B cell (primary cell): Measurements from ENCODE around the gene BOLA2B. TPM values are rescaled to one million over a fixed set of nuclear protein-coding genes. Genes with fewer than 3 reads are reported as not detected.

Experiments used
- ATAC-seq: fragments of 200-7000 bp; cut with Tn5 transposase; one replicate; pipeline ENCODE4 v1.10.0; 2021; ENCODE audit warnings: low read depth, mild to moderate bottlenecking, moderate number of reproducible peaks, moderate library complexity
- CTCF ChIA-PET: fragments of 350-600 bp; sonication (Branson Sonifier 250); formaldehyde crosslinking; loops from one replicate; lab custom pipeline; 2021; ENCODE audit warnings: antibody characterized with exemption, inconsistent platforms; lab: Charles Lee
- POLR2A ChIA-PET: fragments of 350-600 bp; sonication (Branson Sonifier 250); formaldehyde crosslinking; loops from one replicate; lab custom pipeline; 2021; ENCODE audit warnings: antibody characterized with exemption; lab: Charles Lee
- DNase-seq: peaks from one replicate; pipeline ENCODE4 v3.0.0; 2013
- H2AFZ ChIP-seq: 2 replicates; pipeline ENCODE4 v1.6.1; 2012; ENCODE audit warnings: mild to moderate bottlenecking, low read depth, low read length; ENCODE audit not compliant: insufficient read depth, poor library complexity, severe bottlenecking
- H3K27ac ChIP-seq, 2 donors: 1 replicate in 1 of 2; 2 replicates in 1 of 2; pipeline ENCODE4 v1.5.1; 2012 to 2013; ENCODE audit warnings: low read length in 2 of 2, mild to moderate bottlenecking in 2 of 2, moderate library complexity in 1 of 2
- H3K27me3 ChIP-seq, 4 experiments: fragments of 200-600 bp in 1 of 4; sonication (generic) in 1 of 4; replicated peaks in 1 of 4; 1 replicate in 2 of 4; 2 replicates in 2 of 4; pipeline versions ENCODE4 v1.6.1 to v1.7.0; 2013 to 2016; ENCODE audit warnings: low read length in 3 of 4, mild to moderate bottlenecking in 2 of 4, mixed read lengths in 1 of 4, moderate library complexity in 1 of 4; ENCODE audit not compliant: insufficient read depth in 4 of 4, control insufficient read depth in 3 of 4; ENCODE audit errors: control extremely low read depth in 1 of 4
- H3K36me3 ChIP-seq, 2 experiments: replicated peaks in 1 of 2; 1 replicate in 1 of 2; 2 replicates in 1 of 2; pipeline versions ENCODE4 v1.6.1 to v1.7.1; 2013; ENCODE audit warnings: low read length in 1 of 2; ENCODE audit not compliant: insufficient read depth in 2 of 2, control insufficient read depth in 1 of 2; ENCODE audit errors: control extremely low read depth in 1 of 2, extremely low read depth in 1 of 2
- H3K4me1 ChIP-seq, 2 donors: fragments of 200-600 bp in 1 of 2; sonication (generic) in 1 of 2; 1 replicate in 1 of 2; 2 replicates in 1 of 2; pipeline versions ENCODE4 v1.5.1 to v1.6.1; 2013 to 2017; ENCODE audit warnings: low read length in 2 of 2; ENCODE audit not compliant: control insufficient read depth in 2 of 2, insufficient read depth in 2 of 2
- H3K4me2 ChIP-seq: replicated peaks from 2 replicates; pipeline ENCODE3; 2012; ENCODE audit warnings: mild to moderate bottlenecking, low read depth, low read length; ENCODE audit not compliant: poor library complexity, severe bottlenecking
- H3K4me3 ChIP-seq, 5 experiments: fragments of 200-600 bp in 1 of 5; sonication (generic) in 1 of 5; 1 replicate in 3 of 5; 2 replicates in 2 of 5; pipeline versions ENCODE4 v1.5.1 to v1.7.0; 2011 to 2016; ENCODE audit warnings: low read length in 4 of 5, mild to moderate bottlenecking in 4 of 5, low read depth in 2 of 5, control low read depth in 1 of 5, moderate library complexity in 1 of 5; ENCODE audit not compliant: insufficient read depth in 1 of 5; ENCODE audit errors: control extremely low read depth in 1 of 5, extremely low read depth in 1 of 5
- H3K79me2 ChIP-seq: fragments of 200-600 bp; sonication (generic); one replicate; pipeline ENCODE4 v1.6.0; 2016; ENCODE audit warnings: low read length; ENCODE audit not compliant: control insufficient read depth, insufficient read depth
- H3K9ac ChIP-seq: fragments of 200-600 bp; sonication (generic); 2 replicates; pipeline ENCODE4 v1.6.1; 2017; ENCODE audit warnings: mild to moderate bottlenecking, low read length, moderate library complexity
- H3K9me3 ChIP-seq, 3 donors: one replicate each; pipeline versions ENCODE4 v1.6.1 to v1.7.1; 2013; ENCODE audit warnings: low read length in 2 of 3; ENCODE audit not compliant: control insufficient read depth in 2 of 3, insufficient read depth in 1 of 3; ENCODE audit errors: control extremely low read depth in 1 of 3
- H4K20me1 ChIP-seq: 2 replicates; pipeline ENCODE4 v1.6.0; 2012; ENCODE audit warnings: mild to moderate bottlenecking, low read length; ENCODE audit not compliant: insufficient read depth, control insufficient read depth, poor library complexity, severe bottlenecking
- H3K27ac Mint-ChIP-seq: one replicate; pipeline ENCODE4 v1.8.0; 2021; ENCODE audit warnings: mixed read lengths
- H3K27me3 Mint-ChIP-seq: one replicate; pipeline ENCODE4 v1.8.0; 2021; ENCODE audit warnings: mixed read lengths
- H3K4me1 Mint-ChIP-seq: one replicate; pipeline ENCODE4 v1.8.0; 2021; ENCODE audit warnings: mixed read lengths
- H3K4me3 Mint-ChIP-seq: one replicate; pipeline ENCODE4 v1.8.0; 2021; ENCODE audit warnings: mixed read lengths
- H3K9me3 Mint-ChIP-seq: one replicate; pipeline ENCODE4 v1.8.0; 2022; ENCODE audit warnings: mixed read lengths; ENCODE audit not compliant: insufficient read depth
- EZH2 ChIP-seq: IDR thresholded peaks from 2 replicates; pipeline ENCODE4 v1.6.1; 2012; ENCODE audit warnings: borderline replicate concordance, low read depth, mild to moderate bottlenecking, moderate library complexity, low read length; ENCODE audit not compliant: insufficient read depth, poor library complexity, severe bottlenecking
- WGBS: methylation state at CpG from one replicate; pipeline ENCODE4 v1.1.5; 2013; ENCODE audit warnings: missing lambda C conversion rate; ENCODE audit not compliant: insufficient coverage; 5-methylcytosine and 5-hydroxymethylcytosine counted together
- intact Hi-C: fragments of 100-400 bp; cut with micrococcal nuclease; formaldehyde crosslinking; loops from one replicate; pipeline ENCODE4 v1.10.0; 2022
- polyA plus RNA-seq: library from polyadenylated mRNA; depleted of rRNA; stranded (reverse); fragments of >200 nt; gene quantifications from 2 replicates; pipeline ENCODE4 v1.2.3, GENCODE V29; 2012
- total RNA-seq, 2 donors: library from RNA; stranded (reverse); fragments of 120-200 nt in 1 of 2; gene quantifications; 1 replicate in 1 of 2; 2 replicates in 1 of 2; pipeline versions ENCODE4 v1.2.3 to v1.2.4, GENCODE V29; 2013 to 2022
- TF ChIP-seq, protein P1 (sequence below): fragments of 200-600 bp; IDR thresholded peaks from one replicate; pipeline ENCODE4 v1.8.0; 2022; ENCODE audit warnings: antibody characterized with exemption, mild to moderate bottlenecking

BOLA2B gene
- total and polyA plus RNA-seq, 2 donors (not counting 1 experiment from before 2014, with no cell fraction given) = 82.5 to 155 TPM

DNA sequence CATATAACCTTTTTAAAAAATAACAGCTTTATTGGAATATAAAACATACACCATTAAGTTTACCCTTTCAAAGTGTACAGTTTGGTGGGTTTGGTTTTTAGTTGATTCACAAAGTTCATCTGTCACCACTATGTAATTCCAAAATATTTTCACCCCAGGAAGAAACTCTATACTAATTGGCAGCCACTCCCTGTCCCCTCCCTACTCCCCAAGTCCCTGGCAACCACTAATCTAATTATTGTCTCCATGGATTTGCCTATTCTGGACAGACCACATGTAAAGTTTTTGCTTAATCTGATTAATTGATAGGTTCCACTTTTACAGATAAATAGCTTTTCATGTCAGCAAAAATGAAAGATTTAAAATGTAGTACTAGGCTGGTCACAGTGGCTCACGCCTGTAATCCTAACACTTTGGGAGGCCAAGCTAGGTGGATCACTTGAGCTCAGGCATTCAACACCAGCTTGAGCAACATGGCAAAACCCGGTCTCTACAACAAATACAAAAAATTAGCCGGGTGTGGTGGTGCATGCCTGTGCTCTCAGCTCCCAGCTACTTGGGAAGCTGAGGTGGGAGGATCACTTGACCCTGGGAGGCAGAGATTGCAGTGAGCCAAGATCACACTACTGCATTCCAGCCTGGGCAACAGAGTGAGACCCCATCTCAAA, 45.5 kb downstream of the BOLA2B start:
- Mint-ChIP-seq H3K27ac (no peak overlapping the region), H3K9me3 (peaks cover 3% of the 10 kb centered on the region), H3K27me3 (no peaks in the 10 kb centered on the region), H3K4me3 (no peak overlapping the region), H3K4me1 (peaks cover 10% of the 10 kb centered on the region)
- no peak for TF ChIP-seq EZH2
- TF ChIP-seq, protein P1, sequence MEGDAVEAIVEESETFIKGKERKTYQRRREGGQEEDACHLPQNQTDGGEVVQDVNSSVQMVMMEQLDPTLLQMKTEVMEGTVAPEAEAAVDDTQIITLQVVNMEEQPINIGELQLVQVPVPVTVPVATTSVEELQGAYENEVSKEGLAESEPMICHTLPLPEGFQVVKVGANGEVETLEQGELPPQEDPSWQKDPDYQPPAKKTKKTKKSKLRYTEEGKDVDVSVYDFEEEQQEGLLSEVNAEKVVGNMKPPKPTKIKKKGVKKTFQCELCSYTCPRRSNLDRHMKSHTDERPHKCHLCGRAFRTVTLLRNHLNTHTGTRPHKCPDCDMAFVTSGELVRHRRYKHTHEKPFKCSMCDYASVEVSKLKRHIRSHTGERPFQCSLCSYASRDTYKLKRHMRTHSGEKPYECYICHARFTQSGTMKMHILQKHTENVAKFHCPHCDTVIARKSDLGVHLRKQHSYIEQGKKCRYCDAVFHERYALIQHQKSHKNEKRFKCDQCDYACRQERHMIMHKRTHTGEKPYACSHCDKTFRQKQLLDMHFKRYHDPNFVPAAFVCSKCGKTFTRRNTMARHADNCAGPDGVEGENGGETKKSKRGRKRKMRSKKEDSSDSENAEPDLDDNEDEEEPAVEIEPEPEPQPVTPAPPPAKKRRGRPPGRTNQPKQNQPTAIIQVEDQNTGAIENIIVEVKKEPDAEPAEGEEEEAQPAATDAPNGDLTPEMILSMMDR = no peak
- Histone ChIP-seq H3K27ac (no peak overlapping the region), H3K79me2 (no peaks in the 10 kb centered on the region), H3K4me3 (no peak overlapping the region), H4K20me1 (no peaks in the 10 kb centered on the region), H3K36me3 (no peaks in the 10 kb centered on the region), H3K4me2 (no peak overlapping the region), H3K9me3 (peaks cover 3 to 15% (median 7%) of the 10 kb centered on the region in 3 donors), H3K4me1 (peaks cover 0 to 4% of the 10 kb centered on the region in 2 donors), H3K9ac (no peak overlapping the region), H2AFZ (no peak overlapping the region), H3K27me3 (no peaks in the 10 kb centered on the region)
- intact Hi-C loops = no loop called here
- POLR2A ChIA-PET = no interaction called here
- CTCF ChIA-PET = interaction anchor here (1.0 to 1.3 kb wide), 2 partner anchors 10 to 56 kb away, joined by 3 to 4 read pairs; partner anchors contain the start of gene TBX6
- no peak for ATAC-seq
- WGBS = no CpG with 5 or more reads among the region's 3 CpGs
- no peak for DNase-seq

DNA sequence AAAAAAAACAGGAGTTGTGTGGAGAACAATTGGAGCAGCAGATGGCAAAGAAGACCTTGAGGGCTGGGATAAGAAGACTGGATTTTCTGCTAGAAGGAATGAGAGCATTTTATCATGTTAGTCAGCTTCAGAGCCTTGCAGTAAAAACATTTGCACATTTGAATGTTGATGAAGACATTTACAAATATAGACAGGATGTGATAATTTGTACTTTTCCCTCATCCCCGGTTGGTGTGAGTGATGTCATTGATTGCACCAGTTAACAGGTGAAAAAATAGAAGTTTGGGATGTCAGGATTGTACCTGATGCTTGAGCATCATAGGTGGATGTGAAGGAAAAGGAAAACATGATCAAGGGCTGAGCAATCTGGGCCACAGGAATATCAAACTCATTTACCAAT, 47.8 kb downstream of the BOLA2B start:
- H3K27ac Mint-ChIP-seq = no peak overlapping the region
- Histone ChIP-seq H3K36me3 (no peaks in the 10 kb centered on the region), H3K4me3 (no peak overlapping the region), H3K9me3 (peaks cover 3 to 15% (median 7%) of the 10 kb centered on the region in 3 donors), H3K4me1 (peaks cover 0 to 5% of the 10 kb centered on the region in 2 donors), H4K20me1 (no peaks in the 10 kb centered on the region), H3K79me2 (no peaks in the 10 kb centered on the region), H3K9ac (no peak overlapping the region), H2AFZ (no peak overlapping the region), H3K4me2 (no peak overlapping the region), H3K27ac (no peak overlapping the region), H3K27me3 (no peaks in the 10 kb centered on the region)
- POLR2A ChIA-PET = interaction anchor here (0.6 kb wide), 1 partner anchor 539 kb away, joined by 10 read pairs; no protein-coding TSS in a partner anchor
- peaks cover 3% of the 10 kb centered on the region for H3K9me3 Mint-ChIP-seq
- ATAC-seq = no peak
- intact Hi-C loops = no loop called here
- CTCF ChIA-PET = interaction anchor here (1.0 kb wide), 1 partner anchor 12 kb away, joined by 3 read pairs; no protein-coding TSS in a partner anchor
- no peak for DNase-seq
- no peak for TF ChIP-seq EZH2
- TF ChIP-seq, protein P1 = no peak
- peaks cover 3% of the 10 kb centered on the region for H3K4me1 Mint-ChIP-seq
- H3K27me3 Mint-ChIP-seq = no peaks in the 10 kb centered on the region
- WGBS = 50% methylated on average over 1 of the region's 1 CpG
- no peak overlapping the region for H3K4me3 Mint-ChIP-seq
